Measurements from ENCODE around the gene IDH2. TPM values are rescaled to one million over a fixed set of nuclear protein-coding genes. Genes with fewer than 3 reads are reported as not detected.

Gene IDH2
- total RNA-seq, 2 experiments from 2014 or later: 38.0 to 38.2 TPM

- Histone ChIP-seq H3K4me3 (ENCODE audit: low read length) (no peak overlapping the region), H3K4me1 (ENCODE audit: insufficient read depth, low read length) (peaks cover 58% of the 10 kb centered on the region)
- H3K4me3 Mint-ChIP-seq: peak overlapping the region; percentile 59
Observed at GRCh38 chr15:90037961-90038631, 64.2 kb downstream of the IDH2 start.

GRCh38 chr15:90037511-90037860, 64.8 kb downstream of the IDH2 start:
- Mint-ChIP-seq H3K27me3 (no peaks in the 10 kb centered on the region), H3K4me3 (no peak overlapping the region), H3K9me3 (no peaks in the 10 kb centered on the region), H3K36me3 (ENCODE audit: low read depth) (no peaks in the 10 kb centered on the region), H3K4me1 (ENCODE audit: low read depth) (peaks cover 74% of the 10 kb centered on the region), H3K27ac (peak overlapping the region; percentile 70)
- DNase-seq (no peak), ATAC-seq (ENCODE audit: poor library complexity) (no peak)
- CTCF ChIA-PET: no interaction called here
- no peak for TF ChIP-seq CTCF (IDR thresholded peaks at IDR 0.05)
- peaks cover 61% of the 10 kb centered on the region for H3K4me1 ChIP-seq (ENCODE audit: insufficient read depth, low read length)
- no peaks in the 10 kb centered on the region for H3K9me3 ChIP-seq (ENCODE audit: control insufficient read depth in 1 of 2, insufficient read depth in 1 of 2, low read length in 2 of 2)
- POLR2A ChIA-PET: no interaction called here
- intact Hi-C loops (cut with DNase I, micrococcal nuclease): no loop called here
- H3K27ac ChIP-seq (ENCODE audit: low read depth in 1 of 2, low read length in 2 of 2): no peak overlapping the region
- H3K27me3 ChIP-seq (ENCODE audit: control insufficient read depth in 1 of 2, insufficient read depth in 2 of 2, low read length in 2 of 2): no peaks in the 10 kb centered on the region
- no peaks in the 10 kb centered on the region for H3K36me3 ChIP-seq (ENCODE audit: insufficient read depth, low read length)
- no peak overlapping the region for H3K4me3 ChIP-seq (ENCODE audit: low read length)

More at GRCh38 chr15:90037961-90038631, 64.2 kb downstream of the IDH2 start:
- intact Hi-C loops (cut with DNase I, micrococcal nuclease): no loop called here
- no peak overlapping the region for H3K27ac ChIP-seq (ENCODE audit: low read depth in 1 of 2, low read length in 2 of 2)
- ATAC-seq (ENCODE audit: poor library complexity) (peak; percentile 65), DNase-seq (peak in 5 of 14 experiments; percentile 39 to 80 (median 50))
- Mint-ChIP-seq H3K27me3 (no peaks in the 10 kb centered on the region), H3K36me3 (ENCODE audit: low read depth) (no peaks in the 10 kb centered on the region), H3K27ac (peak overlapping the region; percentile 70), H3K9me3 (no peaks in the 10 kb centered on the region), H3K4me1 (ENCODE audit: low read depth) (peaks cover 71% of the 10 kb centered on the region)
- CTCF ChIA-PET: no interaction called here
- no peak for TF ChIP-seq CTCF (IDR thresholded peaks at IDR 0.05)
- POLR2A ChIA-PET: no interaction called here
- H3K27me3 ChIP-seq (ENCODE audit: control insufficient read depth in 1 of 2, insufficient read depth in 2 of 2, low read length in 2 of 2): no peaks in the 10 kb centered on the region
- no peaks in the 10 kb centered on the region for H3K36me3 ChIP-seq (ENCODE audit: insufficient read depth, low read length)
- H3K9me3 ChIP-seq (ENCODE audit: control insufficient read depth in 1 of 2, insufficient read depth in 1 of 2, low read length in 2 of 2): no peaks in the 10 kb centered on the region

- DNase-seq (no peak), ATAC-seq (ENCODE audit: poor library complexity) (no peak)
- Histone ChIP-seq H3K27me3 (ENCODE audit: control insufficient read depth in 1 of 2, insufficient read depth in 2 of 2, low read length in 2 of 2) (no peaks in the 10 kb centered on the region), H3K4me3 (ENCODE audit: low read length) (no peak overlapping the region), H3K9me3 (ENCODE audit: control insufficient read depth in 1 of 2, insufficient read depth in 1 of 2, low read length in 2 of 2) (no peaks in the 10 kb centered on the region), H3K36me3 (ENCODE audit: insufficient read depth, low read length) (no peaks in the 10 kb centered on the region), H3K27ac (ENCODE audit: low read depth in 1 of 2, low read length in 2 of 2) (no peak overlapping the region), H3K4me1 (ENCODE audit: insufficient read depth, low read length) (peaks cover 64% of the 10 kb centered on the region)
- Mint-ChIP-seq H3K27ac (peak overlapping the region; percentile 67), H3K4me3 (no peak overlapping the region), H3K4me1 (ENCODE audit: low read depth) (peaks cover 74% of the 10 kb centered on the region), H3K36me3 (ENCODE audit: low read depth) (no peaks in the 10 kb centered on the region), H3K27me3 (no peaks in the 10 kb centered on the region), H3K9me3 (no peaks in the 10 kb centered on the region)
- no peak for TF ChIP-seq CTCF (IDR thresholded peaks at IDR 0.05)
- intact Hi-C loops (cut with DNase I, micrococcal nuclease): no loop called here
- POLR2A ChIA-PET: no interaction called here
- CTCF ChIA-PET: no interaction called here
Observed at GRCh38 chr15:90036806-90037510, 65.3 kb downstream of the IDH2 start.
